Measurements from ENCODE around the gene ARID2.

DNA sequence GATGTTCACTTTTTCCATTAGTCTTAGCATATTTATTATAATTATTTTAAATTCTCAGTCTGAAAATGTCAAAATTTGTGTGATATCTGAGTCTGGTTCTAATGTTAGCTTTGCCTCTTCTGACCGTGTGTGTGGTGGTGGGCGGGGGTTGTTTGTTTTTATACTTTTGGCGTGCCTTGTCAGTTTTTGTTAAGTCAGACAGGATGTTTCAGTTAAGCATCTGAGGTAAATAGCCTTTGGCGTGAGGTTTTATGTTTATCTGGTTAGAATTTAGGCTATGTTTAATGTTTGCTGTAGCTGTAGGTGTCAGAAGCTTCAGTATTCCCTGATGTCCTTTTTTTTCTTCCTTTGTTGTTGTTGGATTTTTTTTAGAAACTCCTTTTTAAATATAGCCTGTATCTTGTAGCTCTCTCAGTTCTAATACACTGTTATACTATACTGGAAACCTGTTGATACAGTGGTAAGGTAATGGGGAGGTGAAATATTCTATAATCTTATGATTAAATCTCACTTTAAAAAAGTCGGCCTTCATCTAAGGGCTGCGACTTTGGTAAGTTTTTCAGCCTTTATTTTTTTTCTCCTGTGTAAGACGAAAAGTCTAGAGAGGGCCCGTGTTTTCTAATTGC is 149.2 kb downstream of the ARID2 start:
- TF ChIP-seq, protein P1, sequence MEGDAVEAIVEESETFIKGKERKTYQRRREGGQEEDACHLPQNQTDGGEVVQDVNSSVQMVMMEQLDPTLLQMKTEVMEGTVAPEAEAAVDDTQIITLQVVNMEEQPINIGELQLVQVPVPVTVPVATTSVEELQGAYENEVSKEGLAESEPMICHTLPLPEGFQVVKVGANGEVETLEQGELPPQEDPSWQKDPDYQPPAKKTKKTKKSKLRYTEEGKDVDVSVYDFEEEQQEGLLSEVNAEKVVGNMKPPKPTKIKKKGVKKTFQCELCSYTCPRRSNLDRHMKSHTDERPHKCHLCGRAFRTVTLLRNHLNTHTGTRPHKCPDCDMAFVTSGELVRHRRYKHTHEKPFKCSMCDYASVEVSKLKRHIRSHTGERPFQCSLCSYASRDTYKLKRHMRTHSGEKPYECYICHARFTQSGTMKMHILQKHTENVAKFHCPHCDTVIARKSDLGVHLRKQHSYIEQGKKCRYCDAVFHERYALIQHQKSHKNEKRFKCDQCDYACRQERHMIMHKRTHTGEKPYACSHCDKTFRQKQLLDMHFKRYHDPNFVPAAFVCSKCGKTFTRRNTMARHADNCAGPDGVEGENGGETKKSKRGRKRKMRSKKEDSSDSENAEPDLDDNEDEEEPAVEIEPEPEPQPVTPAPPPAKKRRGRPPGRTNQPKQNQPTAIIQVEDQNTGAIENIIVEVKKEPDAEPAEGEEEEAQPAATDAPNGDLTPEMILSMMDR (IDR thresholded peaks at IDR 0.05; ENCODE audit: poor library complexity, severe bottlenecking), result no peak
- TF ChIP-seq, protein P2, sequence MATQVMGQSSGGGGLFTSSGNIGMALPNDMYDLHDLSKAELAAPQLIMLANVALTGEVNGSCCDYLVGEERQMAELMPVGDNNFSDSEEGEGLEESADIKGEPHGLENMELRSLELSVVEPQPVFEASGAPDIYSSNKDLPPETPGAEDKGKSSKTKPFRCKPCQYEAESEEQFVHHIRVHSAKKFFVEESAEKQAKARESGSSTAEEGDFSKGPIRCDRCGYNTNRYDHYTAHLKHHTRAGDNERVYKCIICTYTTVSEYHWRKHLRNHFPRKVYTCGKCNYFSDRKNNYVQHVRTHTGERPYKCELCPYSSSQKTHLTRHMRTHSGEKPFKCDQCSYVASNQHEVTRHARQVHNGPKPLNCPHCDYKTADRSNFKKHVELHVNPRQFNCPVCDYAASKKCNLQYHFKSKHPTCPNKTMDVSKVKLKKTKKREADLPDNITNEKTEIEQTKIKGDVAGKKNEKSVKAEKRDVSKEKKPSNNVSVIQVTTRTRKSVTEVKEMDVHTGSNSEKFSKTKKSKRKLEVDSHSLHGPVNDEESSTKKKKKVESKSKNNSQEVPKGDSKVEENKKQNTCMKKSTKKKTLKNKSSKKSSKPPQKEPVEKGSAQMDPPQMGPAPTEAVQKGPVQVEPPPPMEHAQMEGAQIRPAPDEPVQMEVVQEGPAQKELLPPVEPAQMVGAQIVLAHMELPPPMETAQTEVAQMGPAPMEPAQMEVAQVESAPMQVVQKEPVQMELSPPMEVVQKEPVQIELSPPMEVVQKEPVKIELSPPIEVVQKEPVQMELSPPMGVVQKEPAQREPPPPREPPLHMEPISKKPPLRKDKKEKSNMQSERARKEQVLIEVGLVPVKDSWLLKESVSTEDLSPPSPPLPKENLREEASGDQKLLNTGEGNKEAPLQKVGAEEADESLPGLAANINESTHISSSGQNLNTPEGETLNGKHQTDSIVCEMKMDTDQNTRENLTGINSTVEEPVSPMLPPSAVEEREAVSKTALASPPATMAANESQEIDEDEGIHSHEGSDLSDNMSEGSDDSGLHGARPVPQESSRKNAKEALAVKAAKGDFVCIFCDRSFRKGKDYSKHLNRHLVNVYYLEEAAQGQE (IDR thresholded peaks at IDR 0.05; ENCODE audit: borderline replicate concordance), result no peak
- TF ChIP-seq EZH2 (IDR thresholded peaks at IDR 0.05; ENCODE audit: borderline replicate concordance, insufficient read depth, low read length, poor library complexity, severe bottlenecking), result no peak
- TF ChIP-seq EP300 (conservative IDR thresholded peaks at IDR 0.05; ENCODE audit: poor library complexity, severe bottlenecking), result no peak
- no peak for TF ChIP-seq SMC3 (conservative IDR thresholded peaks at IDR 0.05; ENCODE audit: poor library complexity)
- no peak for TF ChIP-seq RAD21 (conservative IDR thresholded peaks at IDR 0.05)
- no peak for TF ChIP-seq TAF1 (IDR thresholded peaks at IDR 0.05; ENCODE audit: low read depth)
- TF ChIP-seq POLR2AphosphoS5 (IDR thresholded peaks at IDR 0.05), result no peak
- TF ChIP-seq MXI1 (conservative IDR thresholded peaks at IDR 0.05; ENCODE audit: poor library complexity, severe bottlenecking), result no peak

Data from neural cell (in vitro differentiated cells).